Neuronal stem cell (in vitro differentiated cells): ENCODE results near the gene NRG2.

Source experiments
- DNase-seq: peaks from one replicate; pipeline ENCODE4 v3.0.0-alpha.2; 2013; ENCODE audit warnings: low spot score
- H2AFZ ChIP-seq: one replicate; pipeline ENCODE4 v1.6.1; 2013; ENCODE audit warnings: mild to moderate bottlenecking, low read length, inconsistent platforms
- H2AK5ac ChIP-seq: 2 replicates; pipeline ENCODE4 v1.6.1; 2013; ENCODE audit warnings: low read depth, mild to moderate bottlenecking, inconsistent platforms, low read length, moderate library complexity, mixed read lengths
- H2BK120ac ChIP-seq: 2 replicates; pipeline ENCODE4 v1.6.1; 2013; ENCODE audit warnings: low read depth, mild to moderate bottlenecking, inconsistent platforms, low read length, moderate library complexity, mixed read lengths
- H2BK12ac ChIP-seq: one replicate; pipeline ENCODE4 v1.6.1; 2013; ENCODE audit warnings: low read length, inconsistent platforms
- H2BK15ac ChIP-seq: 2 replicates; pipeline ENCODE4 v1.6.1; 2013; ENCODE audit warnings: mild to moderate bottlenecking, low read length, inconsistent platforms, mixed read lengths
- H2BK5ac ChIP-seq: one replicate; pipeline ENCODE4 v1.6.1; 2013; ENCODE audit warnings: inconsistent platforms, mild to moderate bottlenecking, low read length, moderate library complexity
- H3K14ac ChIP-seq: one replicate; pipeline ENCODE4 v1.6.1; 2013; ENCODE audit warnings: low read length, inconsistent platforms
- H3K18ac ChIP-seq: 2 replicates; pipeline ENCODE4 v1.6.1; 2013; ENCODE audit warnings: low read length, inconsistent platforms
- H3K23ac ChIP-seq: 2 replicates; pipeline ENCODE4 v1.6.1; 2013; ENCODE audit warnings: low read depth, mild to moderate bottlenecking, mixed read lengths, low read length, inconsistent platforms; ENCODE audit not compliant: poor library complexity
- H3K27ac ChIP-seq: replicated peaks from 3 replicates; pipeline ENCODE4 v1.5.1; 2013; ENCODE audit warnings: low read length, inconsistent platforms
- H3K27me3 ChIP-seq, 3 experiments: 2 replicates each; pipeline ENCODE4 v1.6.1; 2013; ENCODE audit warnings: low read length in 3 of 3, mild to moderate bottlenecking in 2 of 3, inconsistent platforms in 1 of 3, low read depth in 1 of 3, mixed read lengths in 1 of 3, moderate library complexity in 1 of 3; ENCODE audit not compliant: control insufficient read depth in 3 of 3, insufficient read depth in 3 of 3
- H3K36me3 ChIP-seq, 2 donors: replicated peaks in 1 of 2; 2 replicates each; pipeline ENCODE4 v1.6.1; 2013; ENCODE audit warnings: low read length in 2 of 2; ENCODE audit not compliant: control insufficient read depth in 2 of 2, insufficient read depth in 2 of 2
- H3K4ac ChIP-seq: 2 replicates; pipeline ENCODE4 v1.6.1; 2013; ENCODE audit warnings: inconsistent platforms, mild to moderate bottlenecking, low read length, moderate library complexity
- H3K4me1 ChIP-seq, 2 donors: 1 replicate in 1 of 2; 2 replicates in 1 of 2; pipeline ENCODE4 v1.6.1; 2013; ENCODE audit warnings: low read length in 2 of 2, low read depth in 1 of 2; ENCODE audit not compliant: control insufficient read depth in 2 of 2, insufficient read depth in 1 of 2
- H3K4me2 ChIP-seq: one replicate; pipeline ENCODE4 v1.6.1; 2013; ENCODE audit warnings: mild to moderate bottlenecking, low read length, inconsistent platforms; ENCODE audit not compliant: insufficient read depth, poor library complexity, severe bottlenecking
- H3K4me3 ChIP-seq, 2 donors: 2 replicates each; pipeline ENCODE4 v1.5.1; 2013; ENCODE audit warnings: low read length in 2 of 2, mild to moderate bottlenecking in 2 of 2, inconsistent platforms in 1 of 2, moderate library complexity in 1 of 2
- H3K79me1 ChIP-seq: one replicate; pipeline ENCODE4 v1.6.1; 2013; ENCODE audit warnings: low read depth, mild to moderate bottlenecking, inconsistent platforms, low read length, moderate library complexity
- H3K9ac ChIP-seq: one replicate; pipeline ENCODE4 v1.6.1; 2013; ENCODE audit warnings: mild to moderate bottlenecking, low read depth, low read length, inconsistent platforms; ENCODE audit not compliant: poor library complexity
- H3K9me3 ChIP-seq, 2 donors: replicated peaks in 1 of 2; 2 replicates each; pipeline versions ENCODE3 to v1.6.1; 2013; ENCODE audit warnings: low read length in 2 of 2, mild to moderate bottlenecking in 2 of 2, inconsistent platforms in 1 of 2, low read depth in 1 of 2, mixed read lengths in 1 of 2, moderate library complexity in 1 of 2; ENCODE audit not compliant: control insufficient read depth in 2 of 2, insufficient read depth in 1 of 2
- H4K8ac ChIP-seq: one replicate; pipeline ENCODE4 v1.6.1; 2013; ENCODE audit warnings: low read depth, mild to moderate bottlenecking, inconsistent platforms, low read length, moderate library complexity
- H4K91ac ChIP-seq: one replicate; pipeline ENCODE4 v1.6.1; 2013; ENCODE audit warnings: low read length, low read depth, mild to moderate bottlenecking, inconsistent platforms; ENCODE audit not compliant: poor library complexity
- WGBS, 2 donors: extraction: QIAGEN DNeasy Blood & Tissue Kit; methylation state at CpG; one replicate each; pipeline ENCODE4 v1.1.7; 2013; ENCODE audit warnings: missing lambda C conversion rate in 2 of 2, mixed read lengths in 1 of 2; ENCODE audit not compliant: insufficient read length in 2 of 2, insufficient replicate concordance in 1 of 2; ENCODE audit errors: extremely low coverage in 2 of 2; 5-methylcytosine and 5-hydroxymethylcytosine counted together

The NRG2 gene

DNA sequence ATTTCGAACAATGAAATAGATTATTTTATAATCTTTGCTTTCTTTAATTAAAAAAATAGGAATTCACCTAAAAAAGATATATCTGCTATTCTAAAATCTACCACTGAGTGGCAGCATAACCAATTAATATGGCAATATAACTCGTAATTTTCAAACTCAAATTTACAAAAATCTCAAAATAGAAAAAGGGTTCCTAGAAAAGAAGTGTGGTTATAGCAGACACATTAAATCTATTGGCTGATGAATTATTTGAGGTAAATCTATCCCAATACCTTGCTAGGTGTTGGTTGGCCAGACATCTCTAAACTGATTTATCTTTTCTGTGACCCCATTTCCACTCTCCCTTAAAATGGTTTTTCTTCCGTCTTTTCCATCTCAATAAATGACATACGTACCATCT, 30.2 kb upstream of the NRG2 start:
- no peak overlapping the region for H3K27ac ChIP-seq
- H3K4ac ChIP-seq, result no peak overlapping the region
- WGBS, 2 donors, result no CpG with 5 or more reads among the region's 4 CpGs
- no peak overlapping the region for H3K18ac ChIP-seq
- no peaks in the 10 kb centered on the region for H3K4me1 ChIP-seq
- DNase-seq, result peak; percentile 4
- H3K14ac ChIP-seq, result no peak overlapping the region
- no peaks in the 10 kb centered on the region for H3K36me3 ChIP-seq
- no peak overlapping the region for H4K8ac ChIP-seq
- H2BK120ac ChIP-seq, result no peak overlapping the region
- no peak overlapping the region for H2BK15ac ChIP-seq
- H3K79me1 ChIP-seq, result no peaks in the 10 kb centered on the region
- H3K9ac ChIP-seq, result no peak overlapping the region
- no peak overlapping the region for H3K23ac ChIP-seq
- no peaks in the 10 kb centered on the region for H3K9me3 ChIP-seq
- no peak overlapping the region for H2AK5ac ChIP-seq
- H2BK12ac ChIP-seq, result no peak overlapping the region
- no peak overlapping the region for H2AFZ ChIP-seq
- no peak overlapping the region for H2BK5ac ChIP-seq
- H3K27me3 ChIP-seq, result peaks cover 0 to 10% (median 0%) of the 10 kb centered on the region in 3 experiments
- H4K91ac ChIP-seq, result no peak overlapping the region
- H3K4me2 ChIP-seq, result no peak overlapping the region
- H3K4me3 ChIP-seq, result no peak overlapping the region

DNA sequence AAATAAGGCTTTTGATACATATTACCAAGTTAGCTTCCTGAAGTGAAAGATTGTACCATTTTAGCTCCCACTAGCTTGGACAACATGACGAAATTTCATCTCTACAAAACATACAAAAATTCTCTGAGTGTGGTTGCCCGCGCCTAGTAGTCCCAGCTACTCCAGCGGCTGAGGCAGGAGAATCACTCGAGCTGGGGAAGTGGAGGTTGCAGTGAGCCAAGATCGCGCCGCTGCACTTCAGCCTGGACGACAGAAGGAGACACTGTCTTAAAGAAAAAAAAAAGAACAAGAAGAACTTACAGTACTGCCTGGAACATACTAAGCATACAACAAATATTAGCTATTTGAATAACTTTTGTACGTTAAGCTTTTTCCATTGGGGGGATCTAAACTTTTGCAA, 29.7 kb upstream of the NRG2 start:
- Histone ChIP-seq H3K27ac (no peak overlapping the region), H4K8ac (no peak overlapping the region), H3K27me3 (peaks cover 0 to 14% (median 0%) of the 10 kb centered on the region in 3 experiments), H4K91ac (no peak overlapping the region), H2BK120ac (no peak overlapping the region), H2BK12ac (no peak overlapping the region), H3K36me3 (no peaks in the 10 kb centered on the region), H3K79me1 (no peaks in the 10 kb centered on the region), H2AFZ (no peak overlapping the region), H3K4ac (no peak overlapping the region), H2AK5ac (no peak overlapping the region), H3K4me1 (no peaks in the 10 kb centered on the region), H3K4me3 (no peak overlapping the region), H3K18ac (no peak overlapping the region), H3K23ac (no peak overlapping the region), H3K9ac (no peak overlapping the region), H2BK5ac (no peak overlapping the region), H3K9me3 (no peaks in the 10 kb centered on the region), H3K14ac (no peak overlapping the region), H2BK15ac (no peak overlapping the region), H3K4me2 (no peak overlapping the region)
- WGBS, 2 donors, result no CpG with 5 or more reads among the region's 10 CpGs
- DNase-seq, result no peak

DNA sequence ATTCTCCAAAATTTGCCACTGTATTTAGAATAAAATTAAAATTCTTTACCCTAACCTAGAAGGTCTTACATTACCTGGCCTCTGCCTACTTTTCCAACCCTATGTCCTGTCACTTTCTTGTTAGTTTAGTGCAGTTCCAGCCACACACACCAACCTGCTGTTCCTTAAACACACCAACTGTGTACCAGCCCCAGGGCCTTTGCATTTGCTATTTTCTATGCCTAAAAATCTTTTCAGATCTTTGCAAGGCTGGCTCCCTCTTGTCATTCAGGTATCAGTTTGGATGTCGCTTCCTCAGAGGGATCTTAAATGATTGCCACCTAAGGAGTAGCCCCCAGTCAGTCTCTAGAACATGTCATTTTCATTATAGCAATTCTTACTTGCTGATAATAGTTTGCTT, 17.7 kb upstream of the NRG2 start:
- H2AFZ ChIP-seq, result no peak overlapping the region
- no peak overlapping the region for H2BK5ac ChIP-seq
- no peaks in the 10 kb centered on the region for H3K36me3 ChIP-seq
- H3K9me3 ChIP-seq, result no peaks in the 10 kb centered on the region
- H2BK120ac ChIP-seq, result no peak overlapping the region
- no peak overlapping the region for H4K8ac ChIP-seq
- no peak overlapping the region for H3K14ac ChIP-seq
- H3K4me3 ChIP-seq, result no peak overlapping the region
- WGBS, 2 donors, result no CpG with 5 or more reads among the region's 1 CpG
- H4K91ac ChIP-seq, result no peak overlapping the region
- no peak overlapping the region for H3K4ac ChIP-seq
- H2AK5ac ChIP-seq, result no peak overlapping the region
- no peak overlapping the region for H3K27ac ChIP-seq
- H2BK15ac ChIP-seq, result no peak overlapping the region
- no peak overlapping the region for H3K18ac ChIP-seq
- H3K4me1 ChIP-seq, result no peaks in the 10 kb centered on the region
- H3K27me3 ChIP-seq, result peaks cover 0 to 30% (median 9%) of the 10 kb centered on the region in 3 experiments
- H2BK12ac ChIP-seq, result no peak overlapping the region
- DNase-seq, result no peak
- H3K23ac ChIP-seq, result no peak overlapping the region
- H3K9ac ChIP-seq, result no peak overlapping the region
- H3K4me2 ChIP-seq, result no peak overlapping the region
- no peaks in the 10 kb centered on the region for H3K79me1 ChIP-seq

DNA sequence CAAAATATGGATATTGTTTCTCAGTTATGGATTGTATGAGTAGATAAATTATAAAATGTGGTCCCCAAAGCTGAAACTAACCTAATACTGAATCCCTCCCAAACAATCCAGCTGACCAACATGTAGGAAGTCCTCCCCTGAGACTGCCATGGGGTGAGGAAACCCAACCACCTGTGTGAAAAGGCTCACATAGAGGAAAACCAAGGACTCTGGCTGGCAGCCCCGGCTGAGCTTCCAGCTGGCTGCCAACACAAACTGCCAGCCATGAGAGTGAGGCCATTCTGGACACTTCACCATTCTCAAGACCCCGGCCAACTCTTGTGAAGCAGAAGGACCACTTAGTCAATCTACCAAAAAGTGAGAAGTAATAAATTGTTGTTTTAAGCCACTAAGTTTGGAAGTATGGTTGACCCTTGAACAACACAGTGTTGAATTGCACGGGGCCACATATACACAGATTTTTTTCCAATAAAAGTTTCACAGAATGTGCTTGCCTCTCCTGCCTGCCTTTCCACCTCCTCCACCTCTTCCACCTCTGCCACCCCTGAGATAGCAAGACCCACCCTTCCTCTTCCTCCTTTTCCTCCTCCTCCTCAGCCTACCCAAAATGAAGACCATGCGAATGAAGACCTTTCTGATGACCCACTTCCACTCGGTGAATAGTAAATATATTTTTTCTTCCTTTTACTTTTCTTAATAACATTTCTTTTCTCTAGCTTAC, 15.3 kb upstream of the NRG2 start:
- no CpG with 5 or more reads among the region's 5 CpGs for WGBS, 2 donors
- Histone ChIP-seq H3K9me3 (no peaks in the 10 kb centered on the region), H3K9ac (no peak overlapping the region), H4K91ac (no peak overlapping the region), H3K27ac (no peak overlapping the region), H3K4me2 (no peak overlapping the region), H3K79me1 (no peaks in the 10 kb centered on the region), H2BK12ac (no peak overlapping the region), H3K36me3 (no peaks in the 10 kb centered on the region), H3K4me1 (no peaks in the 10 kb centered on the region), H2BK15ac (no peak overlapping the region), H2BK120ac (no peak overlapping the region), H2AK5ac (no peak overlapping the region), H3K27me3 (peaks cover 0 to 42% (median 11%) of the 10 kb centered on the region in 3 experiments), H3K4ac (no peak overlapping the region), H2BK5ac (no peak overlapping the region), H4K8ac (no peak overlapping the region), H3K4me3 (no peak overlapping the region), H2AFZ (no peak overlapping the region), H3K14ac (no peak overlapping the region), H3K18ac (no peak overlapping the region), H3K23ac (no peak overlapping the region)
- no peak for DNase-seq
